ENCODE measurements around the gene TLR5.

TLR5 gene

GRCh38 chr1:223077247-223077833 lies 65.7 kb downstream of the TLR5 start:
- TF ChIP-seq Cebpa-rat (IDR thresholded peaks at IDR 0.05), result no peak
- peak overlapping the region; percentile 69 for H3K4me2 ChIP-seq
- no peak overlapping the region for H3K4me3 ChIP-seq
- H4K20me1 ChIP-seq, result no peaks in the 10 kb centered on the region
- peak overlapping the region; percentile 30; the same call in 1 of the 2 replicates for H3K27ac ChIP-seq
- H3K9ac ChIP-seq, result no peak overlapping the region
- H3K4me1 ChIP-seq, result peaks cover 37% of the 10 kb centered on the region
- H3K9me3 ChIP-seq, result no peaks in the 10 kb centered on the region
- H3K36me3 ChIP-seq, result no peaks in the 10 kb centered on the region
- H3K27me3 ChIP-seq, result no peaks in the 10 kb centered on the region

DNA sequence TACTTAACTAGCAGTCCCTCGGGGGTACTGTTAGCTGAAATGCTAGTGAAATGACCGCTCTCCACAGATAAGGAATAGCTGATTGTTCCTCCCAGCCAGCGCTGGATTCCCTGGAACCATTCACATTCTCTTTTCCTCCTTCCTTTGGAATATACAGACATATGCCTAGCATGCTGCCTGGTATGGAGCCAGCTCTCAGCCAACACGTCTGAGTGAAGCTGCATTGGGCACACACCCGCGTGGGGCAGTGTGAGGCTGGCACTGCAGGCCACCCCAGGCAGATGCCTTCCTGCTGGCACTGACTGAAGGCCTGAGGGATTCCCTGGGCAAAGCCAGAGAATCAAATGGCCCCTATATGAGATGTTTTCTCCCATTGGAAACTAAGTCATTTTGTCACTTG lies 66.7 kb downstream of the TLR5 start:
- H3K9me3 ChIP-seq, result no peaks in the 10 kb centered on the region
- no peak overlapping the region for H3K9ac ChIP-seq
- no peak for TF ChIP-seq Cebpa-rat (IDR thresholded peaks at IDR 0.05)

GRCh38 chr1:223075834-223076233 lies 67.2 kb downstream of the TLR5 start:
- H3K27me3 ChIP-seq, result no peaks in the 10 kb centered on the region
- H3K4me1 ChIP-seq, result peaks cover 24% of the 10 kb centered on the region
- H4K20me1 ChIP-seq, result no peaks in the 10 kb centered on the region
- H3K9me3 ChIP-seq, result no peaks in the 10 kb centered on the region
- no peak overlapping the region for H3K4me2 ChIP-seq
- no peak overlapping the region for H3K4me3 ChIP-seq
- H3K27ac ChIP-seq, result no peak overlapping the region
- no peak for TF ChIP-seq Cebpa-rat (IDR thresholded peaks at IDR 0.05)
- no peak overlapping the region for H3K9ac ChIP-seq
- no peaks in the 10 kb centered on the region for H3K36me3 ChIP-seq

More for the DNA sequence above, 66.7 kb downstream of the TLR5 start:
- Histone ChIP-seq H3K36me3 (no peaks in the 10 kb centered on the region), H3K4me3 (no peak overlapping the region), H4K20me1 (no peaks in the 10 kb centered on the region), H3K27ac (no peak overlapping the region), H3K4me1 (peaks cover 27% of the 10 kb centered on the region), H3K27me3 (no peaks in the 10 kb centered on the region), H3K4me2 (no peak overlapping the region)

DNA sequence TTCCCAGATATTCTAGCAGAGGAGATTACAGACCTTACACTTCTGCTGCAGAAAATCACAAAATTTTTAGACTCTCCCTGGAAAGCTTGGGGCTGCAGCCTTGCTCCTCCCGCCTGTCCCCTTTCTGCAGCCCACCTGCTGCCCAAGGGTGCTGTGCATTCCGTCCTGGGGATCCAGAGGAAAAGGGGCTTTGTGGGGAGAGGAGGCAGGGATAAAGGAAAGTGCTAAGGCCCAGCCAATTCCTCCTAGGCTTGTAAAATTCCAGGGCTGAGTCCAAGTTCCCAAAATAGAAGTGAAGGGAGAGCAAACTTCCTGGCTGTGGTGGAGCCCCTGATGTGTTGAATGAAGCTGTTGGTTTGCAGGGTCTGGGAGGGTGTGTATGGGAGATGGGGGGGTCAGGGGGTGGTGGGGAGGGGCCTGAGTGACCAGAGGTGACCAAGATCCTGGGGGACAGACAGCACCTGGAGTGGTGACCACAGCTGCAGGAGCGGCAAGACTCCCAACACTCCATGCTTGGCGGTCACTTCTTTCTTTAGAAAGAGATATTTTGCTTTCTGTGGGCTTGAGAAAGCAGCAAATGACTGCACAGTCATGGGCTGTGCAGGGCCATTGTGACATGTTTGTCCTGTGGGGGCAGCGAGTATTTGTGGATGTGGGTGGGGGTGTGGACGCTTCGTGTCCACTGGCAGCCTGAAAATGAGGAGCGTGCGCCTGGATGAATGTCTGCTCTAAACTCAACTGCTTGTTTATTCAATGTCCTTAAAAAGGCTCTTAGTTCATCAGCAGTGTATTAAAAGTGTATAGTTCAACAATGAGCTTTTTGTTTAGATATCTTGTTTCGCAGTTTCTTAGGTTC lies 68.4 kb downstream of the TLR5 start:
- peaks cover 24% of the 10 kb centered on the region for H3K4me1 ChIP-seq
- H3K36me3 ChIP-seq, result no peaks in the 10 kb centered on the region
- no peak overlapping the region for H3K27ac ChIP-seq
- no peaks in the 10 kb centered on the region for H3K9me3 ChIP-seq
- no peak overlapping the region for H3K4me2 ChIP-seq
- no peak for TF ChIP-seq Cebpa-rat (IDR thresholded peaks at IDR 0.05)
- H3K9ac ChIP-seq, result no peak overlapping the region
- H3K27me3 ChIP-seq, result no peaks in the 10 kb centered on the region
- no peaks in the 10 kb centered on the region for H4K20me1 ChIP-seq
- H3K4me3 ChIP-seq, result no peak overlapping the region

- no peaks in the 10 kb centered on the region for H3K4me1 ChIP-seq
- no peak overlapping the region for H3K4me3 ChIP-seq
- H3K27me3 ChIP-seq, result no peaks in the 10 kb centered on the region
- H3K9ac ChIP-seq, result no peak overlapping the region
- no peak for TF ChIP-seq Cebpa-rat (IDR thresholded peaks at IDR 0.05)
- no peaks in the 10 kb centered on the region for H4K20me1 ChIP-seq
- H3K4me2 ChIP-seq, result no peak overlapping the region
- H3K27ac ChIP-seq, result no peak overlapping the region
- no peaks in the 10 kb centered on the region for H3K36me3 ChIP-seq
- no peaks in the 10 kb centered on the region for H3K9me3 ChIP-seq
These were observed 74.0 kb downstream of the TLR5 start for GRCh38 chr1:223068900-223069665.

- TF ChIP-seq Cebpa-rat (IDR thresholded peaks at IDR 0.05), result no peak
- Histone ChIP-seq H3K4me1 (no peaks in the 10 kb centered on the region), H3K27me3 (no peaks in the 10 kb centered on the region), H4K20me1 (no peaks in the 10 kb centered on the region), H3K9ac (no peak overlapping the region), H3K27ac (no peak overlapping the region), H3K4me3 (no peak overlapping the region), H3K4me2 (no peak overlapping the region), H3K36me3 (no peaks in the 10 kb centered on the region), H3K9me3 (no peaks in the 10 kb centered on the region)
These were observed 75.1 kb downstream of the TLR5 start for GRCh38 chr1:223067914-223068313.

GRCh38 chr1:223066415-223066814 lies 76.6 kb downstream of the TLR5 start:
- no peaks in the 10 kb centered on the region for H4K20me1 ChIP-seq
- no peaks in the 10 kb centered on the region for H3K4me1 ChIP-seq
- no peaks in the 10 kb centered on the region for H3K27me3 ChIP-seq
- H3K9ac ChIP-seq, result no peak overlapping the region
- no peak for TF ChIP-seq Cebpa-rat (IDR thresholded peaks at IDR 0.05)
- no peak overlapping the region for H3K4me2 ChIP-seq
- H3K27ac ChIP-seq, result no peak overlapping the region
- no peaks in the 10 kb centered on the region for H3K9me3 ChIP-seq
- H3K36me3 ChIP-seq, result no peaks in the 10 kb centered on the region
- H3K4me3 ChIP-seq, result no peak overlapping the region

DNA sequence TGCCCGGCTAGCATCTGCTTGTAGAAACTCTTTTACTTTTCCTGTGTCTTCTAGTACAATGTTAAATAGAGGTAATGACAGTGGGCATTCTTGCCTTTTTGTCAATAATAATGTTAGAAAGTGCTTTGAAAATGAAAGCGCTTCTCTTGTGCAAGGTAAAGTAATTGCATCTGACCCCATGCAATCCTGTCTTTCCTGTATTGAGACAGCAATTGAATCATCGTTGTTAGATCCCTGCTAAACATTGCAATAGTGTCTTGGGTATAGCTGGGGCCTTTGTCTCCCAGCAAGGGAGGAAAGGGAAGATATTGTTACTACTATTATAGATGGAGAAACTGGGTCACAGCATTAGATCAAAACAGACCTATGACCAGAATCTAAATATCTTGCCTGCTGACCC lies 80.9 kb downstream of the TLR5 start:
- Histone ChIP-seq H3K27ac (no peak overlapping the region), H3K4me3 (no peak overlapping the region), H4K20me1 (no peaks in the 10 kb centered on the region), H3K4me2 (no peak overlapping the region), H3K4me1 (peaks cover 9% of the 10 kb centered on the region), H3K27me3 (no peaks in the 10 kb centered on the region), H3K9me3 (no peaks in the 10 kb centered on the region), H3K36me3 (no peaks in the 10 kb centered on the region), H3K9ac (no peak overlapping the region)
- TF ChIP-seq Cebpa-rat (IDR thresholded peaks at IDR 0.05), result no peak

- Histone ChIP-seq H3K4me2 (no peak overlapping the region), H3K4me1 (peaks cover 9% of the 10 kb centered on the region), H3K36me3 (no peaks in the 10 kb centered on the region), H3K4me3 (no peak overlapping the region), H3K27me3 (no peaks in the 10 kb centered on the region), H3K27ac (no peak overlapping the region), H3K9ac (no peak overlapping the region), H3K9me3 (no peaks in the 10 kb centered on the region), H4K20me1 (no peaks in the 10 kb centered on the region)
- no peak for TF ChIP-seq Cebpa-rat (IDR thresholded peaks at IDR 0.05)
These were observed 83.5 kb downstream of the TLR5 start for GRCh38 chr1:223059526-223059925.

Measured in BLaER1 (cell line).